GM12865 (cell line): ENCODE measurements around the gene NCOR2.

Source experiments
- DNase-seq: peaks from one replicate; pipeline ENCODE4 v3.0.0; 2010; ENCODE audit warnings: low read depth
- H3K4me3 ChIP-seq: 2 replicates; pipeline ENCODE4 v1.5.1; 2011; ENCODE audit warnings: mild to moderate bottlenecking, low read depth, low read length, control low read depth
- CTCF ChIP-seq: IDR thresholded peaks from 2 replicates; pipeline ENCODE4 v1.5.1; 2011; ENCODE audit warnings: low read length, control low read depth, low read depth, inconsistent platforms; ENCODE audit not compliant: insufficient read depth; ENCODE audit errors: missing control alignments

NCOR2 gene

GRCh38 chr12:124550123-124551089 is 17.0 kb downstream of the NCOR2 start:
- H3K4me3 ChIP-seq = no peak overlapping the region
- no peak for TF ChIP-seq CTCF
- no peak for DNase-seq

GRCh38 chr12:124549629-124550028 is 17.8 kb downstream of the NCOR2 start:
- no peak for DNase-seq
- no peak overlapping the region for H3K4me3 ChIP-seq
- TF ChIP-seq CTCF = no peak

GRCh38 chr12:124548854-124549378 is 18.5 kb downstream of the NCOR2 start:
- no peak for DNase-seq
- TF ChIP-seq CTCF = no peak
- no peak overlapping the region for H3K4me3 ChIP-seq

- H3K4me3 ChIP-seq = no peak overlapping the region
- no peak for TF ChIP-seq CTCF
- DNase-seq = no peak
These were observed 19.8 kb downstream of the NCOR2 start for GRCh38 chr12:124547626-124548025.

GRCh38 chr12:124545508-124546418 is 21.6 kb downstream of the NCOR2 start:
- peak overlapping the region; percentile 54 for H3K4me3 ChIP-seq
- DNase-seq = peak; percentile 95
- TF ChIP-seq CTCF = no peak

GRCh38 chr12:124544983-124545382 is 22.4 kb downstream of the NCOR2 start:
- H3K4me3 ChIP-seq = peak overlapping the region; percentile 54
- TF ChIP-seq CTCF = no peak
- DNase-seq = no peak
